ENCODE measurements around the gene RIMS3.

Gene RIMS3

GRCh38 chr1:40687059-40687458, 21.6 kb upstream of the RIMS3 start:
- Histone ChIP-seq H3K4me1 (ENCODE audit: insufficient read depth, poor library complexity, severe bottlenecking) (no peaks in the 10 kb centered on the region), H3K4me3 (ENCODE audit: severe bottlenecking) (no peak overlapping the region), H3K36me3 (ENCODE audit: low read depth) (no peaks in the 10 kb centered on the region), H3K27ac (ENCODE audit: poor library complexity, severe bottlenecking) (no peak overlapping the region), H3K9me3 (ENCODE audit: severe bottlenecking) (no peaks in the 10 kb centered on the region), H3K27me3 (ENCODE audit: insufficient read depth, poor library complexity, severe bottlenecking) (no peaks in the 10 kb centered on the region)
- ATAC-seq (ENCODE audit: low read depth) (no peak), DNase-seq (ENCODE audit: low spot score) (no peak)
- TF ChIP-seq, protein P1, sequence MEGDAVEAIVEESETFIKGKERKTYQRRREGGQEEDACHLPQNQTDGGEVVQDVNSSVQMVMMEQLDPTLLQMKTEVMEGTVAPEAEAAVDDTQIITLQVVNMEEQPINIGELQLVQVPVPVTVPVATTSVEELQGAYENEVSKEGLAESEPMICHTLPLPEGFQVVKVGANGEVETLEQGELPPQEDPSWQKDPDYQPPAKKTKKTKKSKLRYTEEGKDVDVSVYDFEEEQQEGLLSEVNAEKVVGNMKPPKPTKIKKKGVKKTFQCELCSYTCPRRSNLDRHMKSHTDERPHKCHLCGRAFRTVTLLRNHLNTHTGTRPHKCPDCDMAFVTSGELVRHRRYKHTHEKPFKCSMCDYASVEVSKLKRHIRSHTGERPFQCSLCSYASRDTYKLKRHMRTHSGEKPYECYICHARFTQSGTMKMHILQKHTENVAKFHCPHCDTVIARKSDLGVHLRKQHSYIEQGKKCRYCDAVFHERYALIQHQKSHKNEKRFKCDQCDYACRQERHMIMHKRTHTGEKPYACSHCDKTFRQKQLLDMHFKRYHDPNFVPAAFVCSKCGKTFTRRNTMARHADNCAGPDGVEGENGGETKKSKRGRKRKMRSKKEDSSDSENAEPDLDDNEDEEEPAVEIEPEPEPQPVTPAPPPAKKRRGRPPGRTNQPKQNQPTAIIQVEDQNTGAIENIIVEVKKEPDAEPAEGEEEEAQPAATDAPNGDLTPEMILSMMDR (IDR thresholded peaks at IDR 0.05; ENCODE audit: poor library complexity, severe bottlenecking) = no peak

- no peak for ATAC-seq (ENCODE audit: low read depth)
- no peak for DNase-seq (ENCODE audit: low spot score)
- no peaks in the 10 kb centered on the region for H3K9me3 ChIP-seq (ENCODE audit: severe bottlenecking)
- H3K4me3 ChIP-seq (ENCODE audit: severe bottlenecking) = no peak overlapping the region
- H3K4me1 ChIP-seq (ENCODE audit: insufficient read depth, poor library complexity, severe bottlenecking) = no peaks in the 10 kb centered on the region
- TF ChIP-seq, protein P1 (IDR thresholded peaks at IDR 0.05; ENCODE audit: poor library complexity, severe bottlenecking) = no peak
- H3K36me3 ChIP-seq (ENCODE audit: low read depth) = no peaks in the 10 kb centered on the region
- H3K27me3 ChIP-seq (ENCODE audit: insufficient read depth, poor library complexity, severe bottlenecking) = no peaks in the 10 kb centered on the region
- no peak overlapping the region for H3K27ac ChIP-seq (ENCODE audit: poor library complexity, severe bottlenecking)
Observed at GRCh38 chr1:40684669-40685068, 19.2 kb upstream of the RIMS3 start.

DNA sequence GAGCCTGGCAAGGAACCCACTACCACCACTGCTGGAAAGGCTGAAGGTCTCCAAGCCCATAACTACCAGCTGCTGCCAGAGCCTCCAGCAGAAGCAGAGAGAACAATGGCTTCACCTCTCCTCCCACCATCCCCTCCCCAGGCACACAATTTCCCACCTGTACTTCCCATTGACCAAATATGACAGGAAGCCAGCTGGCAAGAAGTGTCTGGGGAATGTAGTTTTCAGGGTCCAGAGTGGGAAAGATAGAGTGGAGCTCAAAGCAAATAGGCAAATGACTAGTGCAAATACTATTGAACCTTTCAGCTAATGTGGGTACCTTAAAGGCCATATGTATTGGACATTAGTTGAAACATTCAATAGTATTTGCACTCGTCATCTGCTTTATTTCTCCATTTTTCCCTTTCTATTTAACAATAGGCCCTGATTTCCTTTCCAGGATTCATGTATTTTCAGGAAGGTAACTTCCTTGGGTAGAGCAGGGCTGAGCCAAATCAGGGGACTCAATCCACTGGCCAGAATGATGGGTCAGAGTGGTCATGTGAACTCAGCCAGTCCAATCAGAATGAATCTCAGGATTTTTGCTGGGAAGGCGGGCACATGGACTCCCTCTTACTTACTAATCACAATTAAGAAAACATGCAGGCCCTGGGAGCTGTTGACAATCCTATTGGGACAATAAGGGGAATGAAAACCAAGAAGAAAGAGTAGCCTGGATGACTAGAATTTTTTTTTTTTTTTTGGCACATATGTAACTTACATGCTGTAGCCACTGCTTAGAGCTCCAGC, 13.9 kb upstream of the RIMS3 start:
- Histone ChIP-seq H3K36me3 (ENCODE audit: low read depth) (no peaks in the 10 kb centered on the region), H3K9me3 (ENCODE audit: severe bottlenecking) (no peaks in the 10 kb centered on the region), H3K27ac (ENCODE audit: poor library complexity, severe bottlenecking) (no peak overlapping the region), H3K4me3 (ENCODE audit: severe bottlenecking) (no peak overlapping the region), H3K27me3 (ENCODE audit: insufficient read depth, poor library complexity, severe bottlenecking) (no peaks in the 10 kb centered on the region), H3K4me1 (ENCODE audit: insufficient read depth, poor library complexity, severe bottlenecking) (no peaks in the 10 kb centered on the region)
- DNase-seq (ENCODE audit: low spot score) (no peak), ATAC-seq (ENCODE audit: low read depth) (no peak)
- TF ChIP-seq, protein P1 (IDR thresholded peaks at IDR 0.05; ENCODE audit: poor library complexity, severe bottlenecking) = no peak

DNA sequence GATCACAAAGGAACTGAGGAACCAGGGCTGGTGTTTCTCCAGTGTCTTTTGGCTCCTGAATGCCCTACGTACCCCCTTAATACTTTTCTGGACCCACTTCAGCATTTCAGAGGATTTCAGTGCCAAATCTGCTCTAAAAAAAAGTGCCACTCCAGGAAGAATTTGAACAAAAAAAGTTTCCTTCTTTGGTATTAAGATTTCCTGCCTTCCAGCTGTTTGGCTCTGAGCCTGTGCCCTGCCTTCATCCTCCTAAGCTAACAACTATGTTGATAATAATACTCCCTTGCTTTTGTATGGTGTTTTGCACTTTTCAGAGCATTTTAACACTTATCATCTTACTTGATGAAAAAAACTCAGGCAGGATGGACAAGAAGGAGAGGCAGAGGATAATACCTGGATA, 11.0 kb upstream of the RIMS3 start:
- Histone ChIP-seq H3K27me3 (ENCODE audit: insufficient read depth, poor library complexity, severe bottlenecking) (no peaks in the 10 kb centered on the region), H3K9me3 (ENCODE audit: severe bottlenecking) (no peaks in the 10 kb centered on the region), H3K27ac (ENCODE audit: poor library complexity, severe bottlenecking) (no peak overlapping the region), H3K4me3 (ENCODE audit: severe bottlenecking) (no peak overlapping the region), H3K36me3 (ENCODE audit: low read depth) (no peaks in the 10 kb centered on the region), H3K4me1 (ENCODE audit: insufficient read depth, poor library complexity, severe bottlenecking) (no peaks in the 10 kb centered on the region)
- ATAC-seq (ENCODE audit: low read depth) (no peak), DNase-seq (ENCODE audit: low spot score) (no peak)
- TF ChIP-seq, protein P1 (IDR thresholded peaks at IDR 0.05; ENCODE audit: poor library complexity, severe bottlenecking) = no peak

- no peak for ATAC-seq (ENCODE audit: low read depth)
- H3K9me3 ChIP-seq (ENCODE audit: severe bottlenecking) = no peaks in the 10 kb centered on the region
- DNase-seq (ENCODE audit: low spot score) = no peak
- H3K36me3 ChIP-seq (ENCODE audit: low read depth) = no peaks in the 10 kb centered on the region
- TF ChIP-seq, protein P1 (IDR thresholded peaks at IDR 0.05; ENCODE audit: poor library complexity, severe bottlenecking) = no peak
- H3K4me3 ChIP-seq (ENCODE audit: severe bottlenecking) = no peak overlapping the region
- no peaks in the 10 kb centered on the region for H3K27me3 ChIP-seq (ENCODE audit: insufficient read depth, poor library complexity, severe bottlenecking)
- H3K27ac ChIP-seq (ENCODE audit: poor library complexity, severe bottlenecking) = no peak overlapping the region
- H3K4me1 ChIP-seq (ENCODE audit: insufficient read depth, poor library complexity, severe bottlenecking) = no peaks in the 10 kb centered on the region
Observed at GRCh38 chr1:40673452-40673851, 8.0 kb upstream of the RIMS3 start.

Measured in RWPE2 (cell line).